Neural progenitor cell (in vitro differentiated cells): Measurements from ENCODE around the gene SMARCE1.

ENCODE experiments used
- CTCF ChIP-seq: fragments of 200-600 bp; sonication (generic); IDR thresholded peaks from 2 replicates; pipeline ENCODE4 v1.5.1; 2017; ENCODE audit warnings: antibody characterized with exemption, mild to moderate bottlenecking
- EZH2 ChIP-seq: fragments of 200-600 bp; sonication (generic); IDR thresholded peaks from 2 replicates; pipeline ENCODE4 v1.6.1; 2017; ENCODE audit warnings: antibody characterized with exemption, mild to moderate bottlenecking, moderate library complexity
- EZH2phosphoT487 ChIP-seq: fragments of 200-600 bp; sonication (generic); IDR thresholded peaks from 2 replicates; pipeline ENCODE4 v1.6.1; 2017; ENCODE audit warnings: antibody characterized with exemption

DNA sequence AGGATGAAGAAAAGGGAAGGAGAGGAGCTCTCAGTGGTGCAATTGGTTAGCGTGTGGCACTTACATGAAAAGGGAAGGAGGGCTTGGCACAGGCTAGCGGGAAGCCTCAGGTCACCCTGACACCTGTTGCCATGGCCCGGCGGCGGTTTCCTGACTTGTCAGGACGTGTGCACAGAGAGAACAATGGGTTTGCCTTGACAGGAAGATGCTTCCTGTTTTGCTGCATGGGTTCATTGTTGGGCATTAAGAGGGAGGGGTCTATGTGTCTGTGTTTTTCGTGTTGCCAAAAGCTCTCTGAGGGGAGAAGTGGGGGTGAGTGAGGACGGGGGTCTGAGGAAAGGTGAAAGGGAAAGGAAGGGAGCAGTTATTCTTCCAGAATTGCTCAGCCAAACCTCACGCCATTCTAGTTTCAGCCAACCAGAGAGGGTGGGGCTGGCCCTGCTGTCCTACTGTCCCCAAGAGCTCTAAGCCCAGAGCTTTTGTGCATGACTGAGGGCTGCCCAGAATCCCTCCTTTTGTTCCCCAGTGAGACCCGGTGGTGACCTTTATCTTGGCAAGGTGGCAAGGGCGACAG is 65.2 kb downstream of the SMARCE1 start:
- TF ChIP-seq CTCF (no peak), EZH2 (no peak), EZH2phosphoT487 (no peak)
